ENCODE data around the gene F13A1.

Gene F13A1

DNA sequence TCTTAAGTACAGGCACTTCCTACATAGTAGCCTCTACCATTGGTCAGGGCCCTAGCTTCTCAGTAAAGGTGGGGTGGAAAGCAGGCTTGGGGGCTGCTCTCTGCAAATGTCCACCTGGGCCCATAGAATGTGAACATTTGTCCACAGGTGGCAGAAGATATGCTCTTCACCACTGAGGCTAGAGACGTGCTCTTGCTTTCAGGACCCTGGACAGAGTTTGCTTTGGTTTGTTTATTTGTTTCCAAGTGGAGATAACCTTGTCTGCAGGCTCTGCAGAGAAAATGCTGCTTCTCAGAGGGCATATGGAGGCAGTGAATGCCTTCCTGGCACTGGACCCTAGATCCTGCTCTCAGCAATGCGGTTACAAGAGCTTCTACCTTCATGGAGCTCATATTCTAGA is 129.0 kb downstream of the F13A1 start:
- no peak for DNase-seq

DNA sequence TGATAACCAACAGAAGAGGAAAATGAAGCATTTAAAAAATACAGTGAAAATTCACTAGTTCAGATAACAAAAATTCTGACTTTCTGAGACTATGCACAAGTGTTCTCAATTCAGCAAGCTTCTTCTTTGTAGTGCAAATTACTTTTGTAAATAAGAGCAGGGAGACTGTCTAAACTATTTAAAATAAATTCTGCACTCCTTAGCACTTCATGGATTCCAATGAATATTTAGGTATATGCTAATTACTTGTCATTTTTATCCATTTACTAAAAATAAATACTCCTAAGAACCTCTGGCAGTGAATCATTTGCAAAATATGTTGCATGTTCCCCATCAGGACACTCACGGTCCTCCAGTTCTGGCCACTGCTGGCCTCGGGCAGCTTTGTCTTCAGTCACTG is 139.8 kb downstream of the F13A1 start:
- DNase-seq = no peak

- no peak for DNase-seq
These were observed 140.4 kb downstream of the F13A1 start for GRCh38 chr6:6179858-6180623.

DNA sequence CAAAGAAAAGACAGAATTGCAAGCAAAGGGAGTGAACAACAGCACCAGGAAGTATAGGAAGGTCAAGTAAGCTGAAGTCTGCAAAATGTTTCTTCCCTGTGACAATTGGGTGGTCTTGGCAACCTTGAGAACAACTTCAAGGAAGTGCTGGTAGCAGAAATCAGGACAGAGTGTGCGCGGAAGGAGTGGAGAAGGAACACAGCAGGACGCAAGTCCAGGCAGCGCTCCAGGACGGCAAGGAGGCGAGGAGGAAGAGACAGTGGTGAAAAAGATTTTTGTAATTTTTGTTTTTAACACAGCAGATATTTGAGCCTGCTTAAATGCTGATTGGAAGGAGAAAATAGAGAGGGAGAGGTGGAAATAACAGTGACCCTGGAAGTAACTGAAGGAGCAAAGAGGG is 141.7 kb downstream of the F13A1 start:
- no peak for DNase-seq

GRCh38 chr6:6177754-6178153 is 142.7 kb downstream of the F13A1 start:
- no peak for DNase-seq

- DNase-seq = no peak
These were observed 143.8 kb downstream of the F13A1 start for GRCh38 chr6:6176586-6177228.

DNA sequence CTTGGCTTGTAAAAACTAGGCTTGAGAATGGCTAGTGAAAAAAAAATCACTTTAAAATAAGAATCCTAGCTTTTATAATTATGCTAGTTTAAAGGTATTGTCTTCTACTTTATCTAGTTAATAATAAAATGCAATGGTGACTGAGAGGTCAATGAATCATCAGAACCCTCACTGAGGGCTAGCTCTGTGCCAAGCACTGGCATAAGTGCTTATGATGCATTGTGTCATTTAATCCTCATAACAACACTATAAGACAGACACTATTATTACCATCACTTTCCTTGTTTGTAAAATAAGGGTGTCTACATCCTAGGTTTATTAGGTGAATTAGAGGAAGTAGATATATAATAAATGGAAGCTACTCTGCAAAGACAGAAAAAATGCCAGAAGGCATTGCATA is 144.3 kb downstream of the F13A1 start:
- no peak for DNase-seq

GRCh38 chr6:6169141-6169540 is 151.3 kb downstream of the F13A1 start:
- DNase-seq = no peak

GRCh38 chr6:6166064-6166463 is 154.4 kb downstream of the F13A1 start:
- DNase-seq = no peak

GRCh38 chr6:6164367-6164766 is 156.1 kb downstream of the F13A1 start:
- DNase-seq = no peak

GRCh38 chr6:6154335-6154734 is 166.1 kb downstream of the F13A1 start:
- no peak for DNase-seq

DNA sequence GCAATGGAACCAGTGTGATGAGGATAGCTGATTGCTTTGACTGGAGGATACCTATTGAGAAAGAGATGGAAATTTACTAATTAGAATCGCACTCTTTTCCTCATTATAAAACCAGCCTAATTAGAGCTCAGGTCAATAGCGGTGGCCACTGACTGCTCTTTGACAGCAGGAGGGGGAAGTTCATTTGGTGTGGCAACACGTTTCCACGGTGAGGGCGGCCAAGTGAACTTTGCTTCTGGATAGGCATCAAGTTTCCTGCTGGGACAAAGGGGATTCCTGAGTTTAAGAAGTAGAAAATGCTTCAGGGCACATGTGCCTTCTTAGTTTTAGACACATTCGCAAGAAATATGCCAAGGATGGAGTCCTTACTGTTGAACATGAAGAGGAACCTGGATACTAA is 168.4 kb downstream of the F13A1 start:
- DNase-seq = no peak

- no peak for DNase-seq
These were observed 172.2 kb downstream of the F13A1 start for GRCh38 chr6:6148192-6148815.

DNA sequence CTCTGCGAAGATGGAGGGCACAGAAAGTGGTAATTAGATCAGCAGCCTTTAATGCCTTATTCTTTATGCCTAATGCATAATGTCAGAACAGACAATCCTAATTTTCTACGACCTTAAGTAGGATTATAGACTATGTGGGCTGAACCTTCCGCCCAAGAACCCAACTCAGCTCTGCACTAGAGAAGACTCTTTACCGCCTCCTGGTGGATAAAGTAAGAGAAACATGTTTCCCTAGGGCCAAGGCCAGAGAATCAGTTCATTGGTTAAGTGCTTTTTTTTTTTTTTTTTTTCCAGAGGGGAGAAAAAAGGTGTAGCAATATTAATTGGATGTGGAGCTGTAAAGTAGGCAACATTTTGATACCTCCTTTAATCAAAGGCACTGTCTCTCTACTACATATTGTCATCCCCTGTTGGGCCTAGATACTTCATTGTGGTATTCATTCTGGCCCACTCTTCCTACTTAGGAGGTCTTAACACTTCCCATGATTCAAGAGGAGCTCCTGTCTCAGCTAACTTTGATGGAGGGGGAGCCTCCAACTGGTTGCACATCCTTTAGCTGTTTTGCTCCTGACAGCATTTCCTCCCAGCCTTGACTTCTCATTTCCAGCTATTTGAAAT is 188.9 kb downstream of the F13A1 start:
- peak; percentile 54 for DNase-seq

GRCh38 chr6:6125495-6125894 is 195.0 kb downstream of the F13A1 start:
- DNase-seq = no peak

DNA sequence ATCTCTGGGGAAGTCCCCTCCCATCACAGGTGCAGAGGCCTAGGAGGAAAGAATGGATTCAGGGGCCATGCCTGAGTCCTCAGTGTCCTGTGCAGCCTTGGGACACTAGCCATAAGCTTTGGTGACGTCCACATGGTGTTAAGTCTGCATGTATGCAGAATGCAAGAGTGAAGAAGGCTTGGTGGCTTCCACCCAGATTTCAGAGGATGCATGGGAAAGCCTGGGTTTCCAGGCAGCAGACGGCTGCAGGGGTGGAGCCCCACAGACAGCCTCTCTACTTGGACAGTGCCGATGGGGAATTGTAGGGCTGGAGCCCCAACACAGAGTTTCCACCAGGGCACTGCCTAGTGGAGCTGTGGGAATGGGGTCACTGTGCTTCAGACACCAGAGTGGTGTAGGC is 196.7 kb downstream of the F13A1 start:
- DNase-seq = no peak

DNA sequence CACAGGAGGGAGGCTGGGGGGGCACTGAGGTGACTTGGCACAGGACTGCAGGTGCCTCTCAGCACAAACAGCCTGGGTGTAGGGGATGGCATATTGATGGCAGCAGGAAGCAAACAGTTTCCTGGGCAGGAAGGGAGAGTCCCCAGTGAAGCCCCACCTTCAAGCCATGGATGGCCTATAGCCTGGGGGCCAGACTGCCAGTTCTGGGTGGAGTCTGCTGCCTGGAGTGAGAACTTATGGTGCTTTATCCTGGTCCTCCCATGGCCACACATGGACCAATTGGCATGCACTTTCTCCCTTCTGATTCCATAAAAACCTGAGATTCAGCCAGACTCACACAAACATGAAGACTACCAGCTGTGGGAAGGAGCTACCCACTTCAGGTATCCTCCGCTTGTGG is 198.5 kb downstream of the F13A1 start:
- DNase-seq = no peak

GRCh38 chr6:6105472-6106036 is 214.9 kb downstream of the F13A1 start:
- no peak for DNase-seq

Data from activated CD4-positive, alpha-beta T cell treated with anti-CD3 and anti-CD28 coated beads, Interleukin-10, Interleukin-2, amounts not matched to agents 100 ng/mL and 50 ng/mL, durations not matched to agents 16 hours and 8 hours (primary cell).